ENCODE data around the gene IDI2. TPM values are rescaled to one million over a fixed set of nuclear protein-coding genes. Genes with fewer than 3 reads are reported as not detected.

The IDI2 gene
- total and polyA plus RNA-seq, 4 donors, result 0.05 to 0.18 (median 0.08) TPM; not detected in 1

DNA sequence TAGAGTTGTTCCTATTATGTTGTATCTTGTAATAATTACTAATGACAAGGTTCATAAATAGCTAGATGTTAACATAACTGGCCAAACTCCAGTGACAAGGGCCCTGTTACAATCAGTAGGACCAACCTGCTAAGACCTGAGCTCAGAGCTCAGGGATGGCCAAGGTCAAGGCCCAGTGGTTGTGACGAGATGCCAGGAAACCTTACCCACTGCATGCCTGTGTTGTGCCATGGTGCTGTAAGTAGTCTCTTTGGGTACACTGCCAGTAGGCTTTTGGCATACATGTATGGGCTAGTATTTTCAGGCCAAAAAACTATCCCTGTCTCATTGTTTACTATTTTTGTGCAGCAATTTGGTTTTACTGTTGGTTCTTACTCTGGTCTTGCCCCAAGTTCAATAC, 7.9 kb upstream of the IDI2 start:
- DNase-seq (no peak), ATAC-seq (ENCODE audit: insufficient read depth, low FRiP score) (no peak)
- Histone ChIP-seq H3K36me3 (ENCODE audit: control insufficient read depth in 4 of 4, insufficient read depth in 4 of 4, low read length in 4 of 4) (peaks cover 0 to 10% (median 0%) of the 10 kb centered on the region in 4 donors), H3K4me1 (ENCODE audit: control insufficient read depth in 5 of 5, insufficient read depth in 5 of 5, low read length in 5 of 5) (no peaks in the 10 kb centered on the region), H3K27ac (ENCODE audit: low read depth in 1 of 2, low read length in 1 of 2) (no peak overlapping the region), H3K9ac (ENCODE audit: insufficient read depth in 1 of 2, low read length in 2 of 2) (no peak overlapping the region), H3K9me3 (ENCODE audit: control insufficient read depth in 4 of 4, insufficient read depth in 3 of 4, low read length in 3 of 4) (no peaks in the 10 kb centered on the region), H3K27me3 (ENCODE audit: control insufficient read depth in 3 of 3, insufficient read depth in 3 of 3, low read length in 2 of 3) (no peaks in the 10 kb centered on the region), H3K4me3 (no peak overlapping the region)
- WGBS, 2 donors, result 89 to 91% methylated on average over 1 of the region's 1 CpG
- TF ChIP-seq, protein P1, sequence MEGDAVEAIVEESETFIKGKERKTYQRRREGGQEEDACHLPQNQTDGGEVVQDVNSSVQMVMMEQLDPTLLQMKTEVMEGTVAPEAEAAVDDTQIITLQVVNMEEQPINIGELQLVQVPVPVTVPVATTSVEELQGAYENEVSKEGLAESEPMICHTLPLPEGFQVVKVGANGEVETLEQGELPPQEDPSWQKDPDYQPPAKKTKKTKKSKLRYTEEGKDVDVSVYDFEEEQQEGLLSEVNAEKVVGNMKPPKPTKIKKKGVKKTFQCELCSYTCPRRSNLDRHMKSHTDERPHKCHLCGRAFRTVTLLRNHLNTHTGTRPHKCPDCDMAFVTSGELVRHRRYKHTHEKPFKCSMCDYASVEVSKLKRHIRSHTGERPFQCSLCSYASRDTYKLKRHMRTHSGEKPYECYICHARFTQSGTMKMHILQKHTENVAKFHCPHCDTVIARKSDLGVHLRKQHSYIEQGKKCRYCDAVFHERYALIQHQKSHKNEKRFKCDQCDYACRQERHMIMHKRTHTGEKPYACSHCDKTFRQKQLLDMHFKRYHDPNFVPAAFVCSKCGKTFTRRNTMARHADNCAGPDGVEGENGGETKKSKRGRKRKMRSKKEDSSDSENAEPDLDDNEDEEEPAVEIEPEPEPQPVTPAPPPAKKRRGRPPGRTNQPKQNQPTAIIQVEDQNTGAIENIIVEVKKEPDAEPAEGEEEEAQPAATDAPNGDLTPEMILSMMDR (IDR thresholded peaks at IDR 0.05; ENCODE audit: control extremely low read depth, extremely low read depth), result no peak

DNA sequence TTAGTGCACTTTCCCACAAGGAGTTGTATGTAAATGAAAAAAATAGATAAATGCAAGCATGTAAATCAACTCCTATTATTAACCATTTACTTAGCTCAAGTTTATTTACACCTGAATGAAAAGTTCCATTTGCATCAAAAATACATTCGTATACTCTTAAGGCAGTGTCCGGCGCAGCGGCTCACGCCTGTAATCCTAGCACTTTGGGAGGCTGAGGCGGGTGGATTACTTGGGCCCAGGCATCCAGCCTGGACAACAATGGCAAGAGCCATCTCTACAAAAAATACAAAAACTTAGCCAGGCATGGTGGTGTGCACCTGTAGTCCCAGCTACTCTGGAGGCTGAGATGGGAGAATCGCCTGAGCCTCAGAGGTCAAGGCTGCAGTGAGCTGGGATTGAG, 4.2 kb upstream of the IDI2 start:
- no peak for DNase-seq
- Histone ChIP-seq H3K36me3 (ENCODE audit: control insufficient read depth in 4 of 4, insufficient read depth in 4 of 4, low read length in 4 of 4) (peaks cover 0 to 2% (median 0%) of the 10 kb centered on the region in 4 donors), H3K27me3 (ENCODE audit: control insufficient read depth in 3 of 3, insufficient read depth in 3 of 3, low read length in 2 of 3) (no peaks in the 10 kb centered on the region), H3K9ac (ENCODE audit: insufficient read depth in 1 of 2, low read length in 2 of 2) (no peak overlapping the region), H3K9me3 (ENCODE audit: control insufficient read depth in 4 of 4, insufficient read depth in 3 of 4, low read length in 3 of 4) (no peaks in the 10 kb centered on the region), H3K27ac (ENCODE audit: low read depth in 1 of 2, low read length in 1 of 2) (no peak overlapping the region), H3K4me3 (no peak overlapping the region), H3K4me1 (ENCODE audit: control insufficient read depth in 5 of 5, insufficient read depth in 5 of 5, low read length in 5 of 5) (no peaks in the 10 kb centered on the region)
- TF ChIP-seq, protein P1 (IDR thresholded peaks at IDR 0.05; ENCODE audit: control extremely low read depth, extremely low read depth), result no peak
- WGBS, 2 donors, result 97 to 98% methylated on average over 7 of the region's 7 CpGs
- no peak for ATAC-seq (ENCODE audit: insufficient read depth, low FRiP score)

DNA sequence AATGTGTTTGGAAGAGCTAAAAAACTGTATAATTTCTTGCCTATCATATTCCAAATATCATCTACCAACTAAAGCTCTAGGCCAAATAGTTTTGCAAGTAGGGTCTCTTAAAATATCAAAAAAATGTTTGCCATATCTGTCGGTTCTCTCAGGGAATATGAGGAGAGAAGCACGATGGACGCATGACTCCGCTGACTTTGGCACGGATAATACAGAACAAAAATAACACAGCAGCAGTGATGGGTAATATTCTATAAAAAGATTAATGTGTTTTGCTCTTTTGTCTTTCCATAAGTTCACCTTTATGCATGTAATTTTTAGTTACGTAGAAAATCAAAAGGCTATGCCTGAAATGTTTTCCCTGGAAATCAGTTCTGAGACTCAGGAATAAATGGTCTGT, 919 bp upstream of the IDI2 start:
- no peak for DNase-seq
- Histone ChIP-seq H3K27ac (ENCODE audit: low read depth in 1 of 2, low read length in 1 of 2) (no peak overlapping the region), H3K9me3 (ENCODE audit: control insufficient read depth in 4 of 4, insufficient read depth in 3 of 4, low read length in 3 of 4) (no peaks in the 10 kb centered on the region), H3K9ac (ENCODE audit: insufficient read depth in 1 of 2, low read length in 2 of 2) (no peak overlapping the region), H3K4me1 (ENCODE audit: control insufficient read depth in 5 of 5, insufficient read depth in 5 of 5, low read length in 5 of 5) (no peaks in the 10 kb centered on the region), H3K4me3 (no peak overlapping the region), H3K36me3 (ENCODE audit: control insufficient read depth in 4 of 4, insufficient read depth in 4 of 4, low read length in 4 of 4) (peaks cover 0 to 2% (median under 1%) of the 10 kb centered on the region in 4 donors), H3K27me3 (ENCODE audit: control insufficient read depth in 3 of 3, insufficient read depth in 3 of 3, low read length in 2 of 3) (no peaks in the 10 kb centered on the region)
- no peak for ATAC-seq (ENCODE audit: insufficient read depth, low FRiP score)
- WGBS, 2 donors, result 95 to 98% methylated on average over 6 of the region's 6 CpGs
- TF ChIP-seq, protein P1 (IDR thresholded peaks at IDR 0.05; ENCODE audit: control extremely low read depth, extremely low read depth), result no peak

DNA sequence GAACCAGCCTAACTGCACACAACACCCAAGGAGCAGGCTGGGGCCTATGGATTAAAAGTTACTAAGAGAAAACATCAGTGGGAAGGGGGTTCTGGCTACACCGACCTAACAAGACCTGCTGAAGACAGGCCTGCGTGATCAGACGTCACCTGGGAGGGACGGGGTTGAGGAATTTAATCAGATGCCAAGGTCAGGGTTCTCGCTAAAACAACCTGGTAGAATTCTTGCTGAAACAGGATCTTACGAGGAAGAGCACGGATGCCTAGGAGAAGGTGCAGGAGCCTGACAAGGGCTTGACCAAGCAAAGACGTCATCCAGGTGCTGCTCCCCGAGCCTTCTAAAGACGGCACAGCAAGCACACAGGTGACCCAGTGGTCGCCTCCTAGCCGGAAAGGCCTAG, 1.6 kb downstream of the IDI2 start:
- DNase-seq, result no peak
- H3K27ac ChIP-seq (ENCODE audit: low read depth in 1 of 2, low read length in 1 of 2), result no peak overlapping the region
- no peak for ATAC-seq (ENCODE audit: insufficient read depth, low FRiP score)
- H3K9me3 ChIP-seq (ENCODE audit: control insufficient read depth in 4 of 4, insufficient read depth in 3 of 4, low read length in 3 of 4), result peaks cover 0 to 2% (median 0%) of the 10 kb centered on the region in 4 donors
- H3K36me3 ChIP-seq (ENCODE audit: control insufficient read depth in 4 of 4, insufficient read depth in 4 of 4, low read length in 4 of 4), result peaks cover 0 to 7% (median 4%) of the 10 kb centered on the region in 4 donors
- no peaks in the 10 kb centered on the region for H3K27me3 ChIP-seq (ENCODE audit: control insufficient read depth in 3 of 3, insufficient read depth in 3 of 3, low read length in 2 of 3)
- 93 to 96% methylated on average over 12 of the region's 12 CpGs for WGBS, 2 donors
- no peaks in the 10 kb centered on the region for H3K4me1 ChIP-seq (ENCODE audit: control insufficient read depth in 5 of 5, insufficient read depth in 5 of 5, low read length in 5 of 5)
- TF ChIP-seq, protein P1 (IDR thresholded peaks at IDR 0.05; ENCODE audit: control extremely low read depth, extremely low read depth), result no peak
- no peak overlapping the region for H3K9ac ChIP-seq (ENCODE audit: insufficient read depth in 1 of 2, low read length in 2 of 2)
- H3K4me3 ChIP-seq, result no peak overlapping the region

All from lung (tissue), 12 donors.